ENCODE data around the gene RRP15. TPM values are rescaled to one million over a fixed set of nuclear protein-coding genes. Genes with fewer than 3 reads are reported as not detected.

The RRP15 gene
- total and polyA plus RNA-seq, 2 of the 8 experiments (the other 6 are each of a cell fraction or from before 2014, with no cell fraction given), result 3.7 to 52.8 TPM

GRCh38 chr1:218304281-218305039 is 19.4 kb downstream of the RRP15 start:
- H4K5ac ChIP-seq (ENCODE audit: insufficient read length, low read depth, low read length), result peak overlapping the region; percentile 9
- no peak overlapping the region for H3K4me3 ChIP-seq (ENCODE audit: extremely low read depth in 1 of 4, insufficient read depth in 2 of 4, low read depth in 3 of 4, low read length in 4 of 4)
- no peak overlapping the region; the same call in 1 of the 2 replicates for H3K18ac ChIP-seq (ENCODE audit: extremely low read depth, low read length)
- peaks cover 0 to 11% (median 7%) of the 10 kb centered on the region in 4 experiments; a peak in 4 of 7 replicates for H3K4me1 ChIP-seq (replicated peaks in 1 of 4; ENCODE audit: control insufficient read depth in 3 of 4, insufficient read depth in 4 of 4, low read length in 3 of 4)
- no peaks in the 10 kb centered on the region for H4K20me1 ChIP-seq (replicated peaks in 1 of 2; ENCODE audit: control insufficient read depth in 1 of 2, insufficient read depth in 2 of 2, low read length in 2 of 2)
- no peak for DNase-seq (ENCODE audit: low read depth in 1 of 2, low spot score in 2 of 2)
- no peak overlapping the region for H2AFZ ChIP-seq (ENCODE audit: low read length)
- no peak overlapping the region for H2BK12ac ChIP-seq (ENCODE audit: low read depth, low read length)
- H3K14ac ChIP-seq (ENCODE audit: insufficient read length), result no peak overlapping the region
- POLR2A ChIA-PET (ENCODE audit: partially characterized antibody), result no interaction called here
- no peak overlapping the region for H2BK15ac ChIP-seq (ENCODE audit: low read length)
- no peak overlapping the region for H3K27ac ChIP-seq (ENCODE audit: low read depth, low read length)
- H2BK20ac ChIP-seq (ENCODE audit: low read length), result no peak overlapping the region
- H2BK5ac ChIP-seq (ENCODE audit: low read depth, low read length), result no peak overlapping the region
- no peak for FAIRE-seq
- H3K9ac ChIP-seq (replicated peaks in 1 of 4; ENCODE audit: extremely low read depth in 1 of 4, low read depth in 3 of 4, low read length in 3 of 4), result no peak overlapping the region
- H4K8ac ChIP-seq (ENCODE audit: extremely low read depth, insufficient read depth, low read length), result no peak overlapping the region
- no peaks in the 10 kb centered on the region for H3K79me1 ChIP-seq (ENCODE audit: low read depth, low read length)
- H3K23ac ChIP-seq (ENCODE audit: insufficient read length), result no peak overlapping the region
- no peak overlapping the region for H3K4ac ChIP-seq (replicated peaks; ENCODE audit: insufficient read length, low read depth, low read length)
- CTCF ChIA-PET (ENCODE audit: partially characterized antibody), result interaction anchor here (0.7 to 1.5 kb wide), 4 partner anchors 10 to 44 kb away, joined by 3 read pairs; no protein-coding TSS in a partner anchor
- no peak overlapping the region for H2BK120ac ChIP-seq (replicated peaks; ENCODE audit: low read depth, low read length)
- peaks cover 0 to 31% (median 6%) of the 10 kb centered on the region in 4 experiments; a peak in 3 of 8 replicates for H3K36me3 ChIP-seq (ENCODE audit: control insufficient read depth in 2 of 4, insufficient read depth in 4 of 4, low read length in 3 of 4)
- no peak overlapping the region for H2AK5ac ChIP-seq (ENCODE audit: low read depth, low read length)
- H3K4me2 ChIP-seq (ENCODE audit: insufficient read depth in 1 of 2, low read depth in 2 of 2, low read length in 2 of 2), result no peak overlapping the region
- no peaks in the 10 kb centered on the region for H3K27me3 ChIP-seq (replicated peaks in 1 of 4; ENCODE audit: control insufficient read depth in 3 of 4, extremely low read depth in 1 of 4, insufficient read depth in 3 of 4, low read length in 3 of 4)
- H3K56ac ChIP-seq (replicated peaks; ENCODE audit: insufficient read length, low read depth, low read length), result no peak overlapping the region
- peaks cover 0 to 45% of the 10 kb centered on the region in 2 experiments; a peak in 2 of 4 replicates for H3K79me2 ChIP-seq (ENCODE audit: control insufficient read depth in 1 of 2, insufficient read depth in 2 of 2, low read length in 2 of 2)
- no peak overlapping the region for H4K91ac ChIP-seq (replicated peaks; ENCODE audit: insufficient read length, low read length)
- WGBS, 2 experiments (ENCODE audit: extremely low coverage in 1 of 2, insufficient coverage in 1 of 2, insufficient read length in 1 of 2, insufficient replicate concordance in 2 of 2, low coverage in 1 of 2, low lambda C conversion rate in 2 of 2, missing lambda C conversion rate in 1 of 2), result 89% methylated on average over 8 of the region's 8 CpGs; no CpG with 5 or more reads in 1 of the 2 experiments
- no peaks in the 10 kb centered on the region for H3K23me2 ChIP-seq (ENCODE audit: low read depth, low read length)
- H3K9me3 ChIP-seq (ENCODE audit: insufficient read depth in 2 of 2, low read depth in 1 of 2, low read length in 1 of 2), result no peaks in the 10 kb centered on the region
- TF ChIP-seq, protein P1, sequence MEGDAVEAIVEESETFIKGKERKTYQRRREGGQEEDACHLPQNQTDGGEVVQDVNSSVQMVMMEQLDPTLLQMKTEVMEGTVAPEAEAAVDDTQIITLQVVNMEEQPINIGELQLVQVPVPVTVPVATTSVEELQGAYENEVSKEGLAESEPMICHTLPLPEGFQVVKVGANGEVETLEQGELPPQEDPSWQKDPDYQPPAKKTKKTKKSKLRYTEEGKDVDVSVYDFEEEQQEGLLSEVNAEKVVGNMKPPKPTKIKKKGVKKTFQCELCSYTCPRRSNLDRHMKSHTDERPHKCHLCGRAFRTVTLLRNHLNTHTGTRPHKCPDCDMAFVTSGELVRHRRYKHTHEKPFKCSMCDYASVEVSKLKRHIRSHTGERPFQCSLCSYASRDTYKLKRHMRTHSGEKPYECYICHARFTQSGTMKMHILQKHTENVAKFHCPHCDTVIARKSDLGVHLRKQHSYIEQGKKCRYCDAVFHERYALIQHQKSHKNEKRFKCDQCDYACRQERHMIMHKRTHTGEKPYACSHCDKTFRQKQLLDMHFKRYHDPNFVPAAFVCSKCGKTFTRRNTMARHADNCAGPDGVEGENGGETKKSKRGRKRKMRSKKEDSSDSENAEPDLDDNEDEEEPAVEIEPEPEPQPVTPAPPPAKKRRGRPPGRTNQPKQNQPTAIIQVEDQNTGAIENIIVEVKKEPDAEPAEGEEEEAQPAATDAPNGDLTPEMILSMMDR (IDR thresholded peaks at IDR 0.05; ENCODE audit: control extremely low read depth in 1 of 3, insufficient read depth in 1 of 3, low read depth in 1 of 3, low read length in 3 of 3), result no peak
- no peak for TF ChIP-seq SIX5 (IDR thresholded peaks at IDR 0.05; ENCODE audit: low read depth, low read length)
- TF ChIP-seq, protein P2, sequence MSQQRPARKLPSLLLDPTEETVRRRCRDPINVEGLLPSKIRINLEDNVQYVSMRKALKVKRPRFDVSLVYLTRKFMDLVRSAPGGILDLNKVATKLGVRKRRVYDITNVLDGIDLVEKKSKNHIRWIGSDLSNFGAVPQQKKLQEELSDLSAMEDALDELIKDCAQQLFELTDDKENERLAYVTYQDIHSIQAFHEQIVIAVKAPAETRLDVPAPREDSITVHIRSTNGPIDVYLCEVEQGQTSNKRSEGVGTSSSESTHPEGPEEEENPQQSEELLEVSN (IDR thresholded peaks at IDR 0.05), result no peak
- TF ChIP-seq SP1 (IDR thresholded peaks at IDR 0.05; ENCODE audit: low read depth, low read length), result no peak
- no peak for TF ChIP-seq RBBP5 (IDR thresholded peaks at IDR 0.05; ENCODE audit: borderline replicate concordance, low read depth, low read length)
- TF ChIP-seq BCL11A (IDR thresholded peaks at IDR 0.05; ENCODE audit: low read depth in 2 of 2, low read length in 2 of 2), result no peak
- no peak for TF ChIP-seq GABPA (IDR thresholded peaks at IDR 0.05; ENCODE audit: borderline replicate concordance, insufficient read depth, low read length)
- no peak for TF ChIP-seq ZNF274 (IDR thresholded peaks at IDR 0.05; ENCODE audit: borderline replicate concordance, extremely low read depth, low read length)
- no peak for TF ChIP-seq POU5F1 (IDR thresholded peaks at IDR 0.05; ENCODE audit: low read depth, low read length)

All from H1 (cell line).